ENCODE measurements around the gene CDKN2C.
A peak's percentile ranks its signal among the peaks of the same experiment; 100 is the strongest.

CDKN2C gene

GRCh38 chr1:50966991-50967390 is 3.1 kb upstream of the CDKN2C start:
- DNase-seq = no peak

- peak; percentile 15 for DNase-seq
Observed at GRCh38 chr1:50967416-50968157, 2.5 kb upstream of the CDKN2C start.

GRCh38 chr1:50968158-50968820 is 1.8 kb upstream of the CDKN2C start:
- DNase-seq = peak; percentile 91

GRCh38 chr1:50968821-50969610 is 1.0 kb upstream of the CDKN2C start:
- DNase-seq = no peak

- no peak for DNase-seq
Observed at GRCh38 chr1:50970509-50970887, 453 bp downstream of the CDKN2C start.

GRCh38 chr1:50970931-50971582 is 1.0 kb downstream of the CDKN2C start:
- DNase-seq = peak; percentile 21

GRCh38 chr1:50971748-50972305 is 1.8 kb downstream of the CDKN2C start:
- DNase-seq = peak; percentile 20

- DNase-seq = no peak
Observed at GRCh38 chr1:50972766-50973165, 2.7 kb downstream of the CDKN2C start.

GRCh38 chr1:50973255-50973654 is 3.2 kb downstream of the CDKN2C start:
- no peak for DNase-seq

- no peak for DNase-seq
Observed at GRCh38 chr1:50973875-50974617, 4.0 kb downstream of the CDKN2C start.

- DNase-seq = no peak
Observed at GRCh38 chr1:50974618-50974935, 4.5 kb downstream of the CDKN2C start.

- peak; percentile 21 for DNase-seq
Observed at GRCh38 chr1:50975436-50975835, 5.4 kb downstream of the CDKN2C start.

GRCh38 chr1:50976111-50976889 is 6.3 kb downstream of the CDKN2C start:
- DNase-seq = peak; percentile 67

GRCh38 chr1:50976890-50977574 is 7.0 kb downstream of the CDKN2C start:
- peak; percentile 83 for DNase-seq

- peak; percentile 59 for DNase-seq
Observed at GRCh38 chr1:50977575-50978143, 7.6 kb downstream of the CDKN2C start.

GRCh38 chr1:50978144-50978851 is 8.3 kb downstream of the CDKN2C start:
- peak; percentile 70 for DNase-seq

GRCh38 chr1:50978852-50979781 is 9.1 kb downstream of the CDKN2C start:
- peak; percentile 86 for DNase-seq

GRCh38 chr1:50979937-50980336 is 9.9 kb downstream of the CDKN2C start:
- DNase-seq = peak; percentile 29

GRCh38 chr1:50980505-50980904 is 10.5 kb downstream of the CDKN2C start:
- peak; percentile 21 for DNase-seq
